ENCODE data around the gene MELK.
A peak's percentile ranks its signal among the peaks of the same experiment; 100 is the strongest.
"Not testable (repeated sequence)": the region's sequence is repeated elsewhere in the genome, so short reads cannot be mapped to it uniquely, and the experiment has no call there.

Gene MELK

GRCh38 chr9:36572515-36573418 is at the start of gene MELK:
Gene MELK (plus strand): TSS chr9:36572895. CDS start chr9:36581682, 8,787 bp downstream.
- DNase-seq = peak; percentile 60

DNA sequence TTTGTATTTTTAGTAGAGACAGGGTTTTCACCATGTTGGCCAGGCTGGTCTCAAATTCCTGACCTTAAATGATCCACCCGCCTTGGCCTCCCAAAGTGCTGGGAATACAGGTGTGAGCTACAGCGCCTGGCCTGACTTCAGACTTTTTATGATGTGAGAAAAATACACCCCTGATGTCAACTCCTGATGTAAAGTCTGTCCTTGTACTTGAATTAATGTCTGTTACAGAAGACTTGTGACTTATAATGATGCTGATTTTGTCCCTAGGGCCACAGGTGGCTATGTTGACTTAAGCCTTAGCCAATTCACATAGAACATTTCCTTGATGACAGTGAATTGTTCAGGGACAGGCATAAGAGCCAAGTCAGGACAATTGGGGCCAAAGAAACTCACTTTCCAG is 42.5 kb upstream of the MELK start:
- DNase-seq = no peak

DNA sequence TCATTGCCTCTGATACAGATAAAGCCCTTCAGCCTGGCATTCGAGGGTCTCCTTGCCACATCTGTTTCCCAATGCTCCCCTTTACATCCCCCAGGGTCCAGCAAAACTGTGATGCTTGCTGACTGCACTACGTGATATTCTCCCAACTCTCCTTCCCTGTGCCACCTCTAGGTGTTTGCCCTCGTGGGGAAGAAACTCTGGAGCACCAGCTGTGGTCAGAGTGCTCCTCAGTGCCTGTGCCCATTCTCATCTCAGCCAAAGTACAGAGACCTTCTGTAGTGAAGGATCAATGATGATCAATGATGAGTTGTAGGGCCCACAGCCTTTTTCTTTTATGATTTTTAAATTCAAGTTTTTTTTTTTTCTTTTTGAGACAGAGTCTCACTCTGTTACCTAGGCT is 40.3 kb upstream of the MELK start:
- DNase-seq = no peak

DNA sequence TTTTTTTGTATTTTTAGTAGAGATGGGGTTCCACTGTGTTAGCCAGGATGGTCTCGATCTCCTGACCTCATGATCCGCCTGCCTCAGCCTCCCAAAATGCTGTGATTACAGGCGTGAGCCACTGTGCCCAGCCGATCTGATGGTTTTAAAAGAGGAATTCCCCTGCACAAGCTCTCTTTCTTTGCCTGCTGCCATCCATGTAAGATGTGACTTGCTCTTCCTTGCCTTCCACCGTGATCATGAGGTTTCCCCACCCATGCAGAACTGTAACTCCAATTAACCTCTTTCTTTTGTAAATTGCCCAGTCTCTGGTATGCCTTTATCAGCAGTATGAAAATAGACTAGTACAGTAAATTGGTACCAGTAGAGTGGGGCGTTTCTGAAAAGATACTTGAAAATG is 39.0 kb upstream of the MELK start:
- not testable (repeated sequence) for DNase-seq

DNA sequence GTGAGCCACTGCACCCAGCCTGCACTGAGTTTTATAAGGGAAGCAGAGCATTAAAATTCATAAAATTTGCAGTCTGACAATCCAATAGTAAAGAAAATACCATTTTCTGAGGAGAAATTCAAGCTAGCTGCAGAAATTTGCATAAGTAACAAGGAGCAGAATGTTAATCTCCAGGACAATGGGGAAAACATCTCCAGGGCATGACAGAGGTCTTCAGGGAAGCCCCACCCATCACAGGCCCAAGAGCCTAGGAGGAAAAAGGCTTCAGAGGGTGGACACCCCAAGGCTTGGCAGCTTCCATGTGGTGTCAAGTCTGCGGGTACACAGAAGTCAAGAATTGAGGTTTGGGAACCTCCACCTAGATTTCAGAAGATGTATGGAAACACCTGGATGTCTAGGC is 37.6 kb upstream of the MELK start:
- DNase-seq = no peak

DNA sequence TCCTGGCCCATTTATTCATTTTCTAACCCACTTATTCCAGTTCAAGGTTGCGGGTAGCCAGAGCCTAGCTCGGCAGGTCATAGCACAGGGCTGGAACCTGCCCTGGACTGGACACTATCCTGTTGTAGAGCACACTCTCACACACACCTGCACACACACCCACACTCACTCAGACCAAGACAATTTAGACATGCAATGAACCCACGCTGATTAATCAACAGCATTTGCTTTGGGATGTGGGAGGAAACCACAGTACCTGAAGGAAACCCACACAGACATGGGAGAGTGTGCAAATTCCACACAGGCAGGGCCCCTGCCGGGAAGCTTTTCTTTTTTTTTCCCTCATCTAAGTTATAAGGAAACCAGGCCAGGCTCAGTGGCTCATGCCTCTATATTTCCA is 34.8 kb upstream of the MELK start:
- DNase-seq = no peak

- DNase-seq = no peak
Observed at GRCh38 chr9:36542355-36542754, 30.3 kb upstream of the MELK start.

DNA sequence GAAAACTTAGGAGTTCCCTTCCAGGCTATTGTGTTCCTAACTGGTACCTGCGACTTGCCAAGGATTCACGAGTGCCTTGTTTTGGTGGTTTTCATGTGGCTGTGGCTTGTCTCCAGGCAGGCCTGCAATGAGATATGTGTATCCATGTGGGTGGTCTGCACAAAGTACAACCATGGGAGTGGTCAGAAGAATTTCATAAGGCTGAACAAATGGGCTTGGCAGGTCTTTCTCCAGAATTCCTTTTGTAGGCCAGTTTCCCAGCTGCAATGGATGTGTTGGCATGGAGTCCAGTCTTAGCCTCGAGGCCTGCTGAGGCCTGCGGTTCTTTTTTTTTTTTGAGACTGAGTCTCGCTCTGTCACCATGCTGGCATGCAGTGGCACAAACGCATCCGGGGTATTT is 28.8 kb upstream of the MELK start:
- no peak for DNase-seq

- DNase-seq = no peak
Observed at GRCh38 chr9:36547598-36547997, 25.1 kb upstream of the MELK start.

DNA sequence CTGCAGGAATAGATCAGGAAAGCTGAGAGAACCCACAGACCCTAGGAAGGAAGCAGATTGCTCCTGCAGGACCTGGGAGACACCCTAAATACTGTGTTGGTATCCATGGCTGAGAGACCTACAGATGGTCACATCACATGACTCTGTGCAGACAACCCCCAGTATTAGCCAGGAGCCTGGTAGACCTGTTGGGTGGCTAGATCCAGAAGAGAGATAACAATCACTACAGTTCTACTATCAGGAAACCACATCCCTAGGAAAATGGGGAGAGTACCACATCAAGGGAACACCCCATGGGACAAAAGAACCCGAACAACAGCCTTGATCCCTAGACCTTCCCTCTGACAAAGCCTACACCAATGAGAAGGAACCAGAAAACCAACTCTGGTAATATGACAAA is 24.2 kb upstream of the MELK start:
- DNase-seq = no peak

DNA sequence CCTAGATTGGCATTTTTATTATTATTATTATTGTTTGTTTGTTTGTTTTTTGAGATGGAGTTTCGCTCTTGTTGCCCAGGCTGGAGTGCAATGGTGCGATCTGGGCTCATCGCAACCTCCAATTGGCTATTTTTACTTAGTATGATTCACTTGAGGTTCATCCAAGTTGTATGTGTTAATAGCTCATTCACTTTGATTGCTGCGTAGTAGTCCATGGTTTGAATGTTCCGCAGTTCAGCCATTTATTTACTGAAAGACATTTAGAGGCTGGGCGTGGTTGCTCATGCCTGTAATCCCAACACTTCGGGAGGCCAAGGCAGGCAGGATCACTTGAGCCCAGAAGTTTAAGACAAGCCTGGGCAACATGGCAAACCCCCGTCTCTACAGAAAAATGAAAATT is 22.6 kb upstream of the MELK start:
- no peak for DNase-seq

DNA sequence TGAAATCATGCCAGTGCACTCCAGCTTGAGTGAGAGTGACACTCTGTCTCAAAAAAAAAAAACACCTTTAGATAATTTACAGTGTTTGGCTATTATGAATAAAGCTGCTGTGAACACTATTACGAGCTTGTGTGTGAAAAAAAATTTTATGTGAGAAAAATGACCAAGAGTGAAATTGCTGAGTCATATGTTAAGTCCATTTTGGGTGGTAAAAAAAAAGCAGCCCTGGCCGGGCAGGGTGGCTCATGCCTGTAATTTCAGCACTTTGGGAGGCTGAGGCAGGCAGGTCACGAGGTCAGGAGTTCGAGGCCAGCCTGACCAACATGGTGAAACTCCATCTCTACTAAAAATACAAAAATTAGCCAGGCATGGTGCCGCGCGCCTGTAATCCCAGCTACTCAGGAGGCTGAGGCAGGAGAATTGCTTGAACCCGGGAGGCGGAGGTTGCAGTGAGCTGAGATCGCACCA is 22.0 kb upstream of the MELK start:
- DNase-seq = not testable (repeated sequence)

- DNase-seq = no peak
Observed at GRCh38 chr9:36551129-36551528, 21.6 kb upstream of the MELK start.

GRCh38 chr9:36551910-36552309 is 20.8 kb upstream of the MELK start:
- DNase-seq = no peak

DNA sequence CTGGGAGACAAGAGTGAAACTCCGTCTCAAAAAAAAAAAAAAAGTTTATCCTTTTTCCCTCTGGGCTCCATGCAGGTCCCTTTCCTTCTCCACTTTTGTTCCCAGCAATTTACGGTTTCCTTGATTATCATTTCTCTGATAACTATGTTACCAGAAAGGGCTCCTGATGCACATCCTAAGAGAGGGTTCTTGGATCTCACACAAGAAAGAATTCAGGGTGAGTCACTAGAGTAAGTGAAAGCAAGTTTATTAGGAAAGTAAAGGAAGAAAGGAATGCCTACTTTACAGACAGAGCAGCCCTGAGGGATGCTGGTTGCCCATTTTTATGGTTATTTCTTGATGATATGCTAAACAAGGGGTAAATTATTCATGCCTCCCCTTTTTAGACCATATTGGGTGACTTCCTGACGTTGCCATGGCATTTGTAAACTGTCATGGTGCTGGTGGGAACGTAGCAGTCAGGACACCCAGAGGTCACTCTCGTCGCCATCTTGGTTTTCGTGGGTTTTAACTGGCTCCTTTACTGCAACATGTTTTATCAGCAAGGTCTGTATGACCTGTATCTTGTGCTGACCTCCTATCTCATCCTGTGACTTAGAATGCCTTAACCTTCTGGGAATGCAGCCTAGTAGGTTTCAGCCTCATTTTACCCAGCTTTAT is 13.5 kb upstream of the MELK start:
- DNase-seq = no peak

- no peak for DNase-seq
Observed at GRCh38 chr9:36560771-36561170, 11.9 kb upstream of the MELK start.

DNA sequence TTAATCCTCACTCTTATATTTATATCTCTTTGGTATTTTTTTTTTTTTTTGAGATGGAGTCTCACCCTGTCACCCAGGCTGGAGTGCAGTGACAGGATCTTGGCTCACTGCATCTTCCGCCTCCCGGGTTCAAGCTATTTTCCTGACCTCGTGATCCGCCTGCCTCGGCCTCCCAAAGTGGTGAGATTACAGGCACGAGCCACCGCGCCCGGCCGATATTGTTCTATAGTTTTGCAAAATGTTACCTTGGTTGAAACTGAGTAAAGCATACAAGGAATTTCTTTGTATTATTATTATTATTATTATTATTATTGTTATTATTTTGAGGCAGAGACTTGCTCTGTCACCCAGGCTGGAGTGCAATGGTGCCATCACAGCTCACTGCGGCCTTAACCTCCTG is 9.9 kb upstream of the MELK start:
- DNase-seq = not testable (repeated sequence)

- DNase-seq = no peak
Observed at GRCh38 chr9:36566813-36567221, 5.9 kb upstream of the MELK start.

DNA sequence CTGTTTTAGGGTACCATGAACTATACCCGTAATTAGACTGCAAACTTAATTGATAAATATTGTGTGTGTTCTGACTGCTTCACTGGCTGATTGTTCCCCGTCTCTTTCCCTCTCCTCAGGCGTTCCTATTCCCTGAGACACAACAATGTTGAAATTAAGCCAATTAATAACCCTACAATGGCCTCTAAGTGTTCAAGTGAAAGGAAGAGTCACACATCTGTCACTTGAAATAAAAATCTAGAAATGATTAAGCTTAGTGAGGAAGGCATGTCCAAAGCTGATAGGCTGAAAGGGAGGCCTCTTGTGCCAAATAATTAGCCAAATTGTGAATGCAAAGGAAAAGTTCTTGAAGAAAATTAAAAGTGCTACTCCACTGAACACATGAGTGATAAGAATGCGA is 4.0 kb upstream of the MELK start:
- not testable (repeated sequence) for DNase-seq

- DNase-seq = no peak
Observed at GRCh38 chr9:36571333-36571732, 1.4 kb upstream of the MELK start.

DNA sequence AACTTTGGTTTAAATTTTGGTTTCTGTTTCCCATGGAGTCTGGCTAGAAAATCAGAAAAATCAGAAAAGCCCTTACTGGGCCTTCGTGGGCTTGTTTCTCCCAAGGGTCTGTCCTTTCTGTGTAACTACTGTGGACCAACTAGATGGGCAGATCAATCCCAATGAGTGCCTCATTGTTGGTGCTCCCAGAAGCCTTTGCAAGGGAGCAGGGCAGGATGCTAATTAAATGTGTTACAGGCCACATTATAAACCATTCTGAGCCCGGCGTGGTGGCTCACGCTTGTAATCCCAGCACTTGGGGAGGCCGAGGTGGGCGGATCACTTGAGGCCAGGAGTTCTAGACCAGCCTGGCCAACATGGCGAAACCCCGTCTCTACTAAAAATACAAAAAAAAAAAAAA is 1.4 kb downstream of the MELK start:
- DNase-seq = not testable (repeated sequence)

DNA sequence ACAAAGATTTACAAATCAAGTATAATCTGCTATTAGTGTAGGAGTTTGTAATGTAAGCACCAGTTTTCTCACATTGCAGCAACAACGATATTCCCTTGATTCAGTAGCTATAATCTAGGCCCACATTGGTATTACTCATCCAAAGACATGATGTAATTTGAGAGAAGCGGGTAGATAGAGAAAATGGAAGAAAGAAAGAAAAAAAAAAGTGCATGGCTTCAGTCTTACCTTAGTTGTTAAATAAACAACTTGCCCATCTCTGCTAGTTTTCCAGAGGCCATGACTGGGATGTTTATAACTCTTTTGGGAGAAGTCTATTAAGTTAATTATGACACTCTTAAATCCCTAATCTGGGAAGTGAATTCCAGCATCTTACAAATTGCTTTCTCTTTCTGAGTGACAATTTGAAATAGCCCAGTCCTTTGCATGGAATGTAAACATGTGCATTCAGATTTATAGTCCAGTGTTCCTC is 2.8 kb downstream of the MELK start:
- no peak for DNase-seq

DNA sequence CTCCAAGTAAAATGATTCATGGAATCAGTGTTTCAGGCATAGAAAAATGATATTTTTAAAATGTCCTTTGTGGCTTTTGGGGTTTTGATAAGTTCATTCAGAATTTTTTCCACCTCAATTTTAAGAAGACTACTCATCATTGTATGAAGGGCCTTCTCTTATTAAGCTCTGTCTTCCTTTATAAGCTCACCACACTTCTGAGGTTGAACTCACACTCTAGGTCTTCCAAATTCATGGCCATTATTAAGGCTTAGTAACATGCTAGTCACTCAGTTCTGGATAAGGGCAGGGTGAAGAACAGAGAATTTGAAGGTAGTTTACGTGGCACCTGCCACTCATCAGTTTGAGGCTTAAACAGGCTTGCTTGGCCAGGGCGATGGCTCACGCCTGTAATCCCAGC is 4.2 kb downstream of the MELK start:
- DNase-seq = no peak

All from NCI-H526 treated with DMSO at 0.1 percent for 48 hours (cell line).